HG03039 (cell line): ENCODE results near the gene ITGB7.

Experiments used
- ATAC-seq: cut with Tn5 transposase; IDR thresholded peaks from one replicate; pipeline ENCODE4 v1.9.1; 2021; ENCODE audit warnings: mild to moderate bottlenecking, moderate library complexity; ENCODE audit not compliant: unreplicated experiment

The ITGB7 gene

DNA sequence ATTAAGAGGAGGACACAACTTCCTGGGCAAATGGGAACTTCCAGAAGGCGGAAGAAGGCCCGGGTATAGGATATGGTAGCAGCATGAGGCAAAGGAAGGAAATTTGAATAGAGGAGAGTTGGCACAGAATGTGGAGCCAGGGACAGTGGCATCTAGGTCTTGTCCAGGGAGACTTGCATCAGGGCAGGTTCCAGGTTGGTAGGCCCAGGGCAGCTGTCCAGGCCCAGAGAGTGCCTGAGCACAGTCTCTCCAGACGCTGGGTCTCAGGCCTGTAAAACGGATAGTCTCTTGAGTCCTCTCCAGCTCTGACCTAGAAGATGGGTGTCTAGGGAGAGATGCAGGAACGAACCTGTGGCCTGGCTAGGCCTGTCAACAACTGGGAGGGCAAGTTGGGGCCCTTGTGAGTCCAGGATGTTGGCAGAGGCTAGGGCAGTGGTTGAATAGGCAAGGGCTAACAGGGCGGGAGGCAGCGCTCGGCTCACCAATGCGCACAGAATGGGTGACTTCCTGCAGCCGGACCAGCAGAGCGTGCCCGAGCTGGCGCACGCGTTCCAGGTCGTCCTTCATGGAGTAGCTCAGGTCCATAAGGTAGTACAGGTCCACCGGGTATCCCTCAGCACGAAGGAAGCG, 9.9 kb downstream of the ITGB7 start:
- ATAC-seq: no peak

DNA sequence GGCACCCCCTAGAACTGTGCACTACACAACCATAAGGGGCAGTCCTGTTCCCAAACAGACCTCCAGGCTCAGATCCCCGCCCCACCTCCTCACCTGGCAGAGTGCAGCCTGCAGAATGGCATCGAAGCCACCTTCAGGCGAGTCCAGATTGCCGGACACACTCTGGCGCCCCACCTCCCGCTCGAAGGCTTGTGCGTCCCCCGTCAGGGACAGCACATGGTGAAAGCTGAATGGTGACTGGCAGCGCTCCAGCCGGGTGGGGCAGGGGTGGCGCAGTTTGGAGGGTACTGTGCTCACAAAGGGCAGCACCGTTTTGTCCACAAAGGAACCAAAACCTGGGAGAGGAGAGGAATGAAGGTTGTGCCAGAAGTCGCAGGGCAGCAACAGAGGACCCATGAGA, 10.6 kb downstream of the ITGB7 start:
- no peak for ATAC-seq

DNA sequence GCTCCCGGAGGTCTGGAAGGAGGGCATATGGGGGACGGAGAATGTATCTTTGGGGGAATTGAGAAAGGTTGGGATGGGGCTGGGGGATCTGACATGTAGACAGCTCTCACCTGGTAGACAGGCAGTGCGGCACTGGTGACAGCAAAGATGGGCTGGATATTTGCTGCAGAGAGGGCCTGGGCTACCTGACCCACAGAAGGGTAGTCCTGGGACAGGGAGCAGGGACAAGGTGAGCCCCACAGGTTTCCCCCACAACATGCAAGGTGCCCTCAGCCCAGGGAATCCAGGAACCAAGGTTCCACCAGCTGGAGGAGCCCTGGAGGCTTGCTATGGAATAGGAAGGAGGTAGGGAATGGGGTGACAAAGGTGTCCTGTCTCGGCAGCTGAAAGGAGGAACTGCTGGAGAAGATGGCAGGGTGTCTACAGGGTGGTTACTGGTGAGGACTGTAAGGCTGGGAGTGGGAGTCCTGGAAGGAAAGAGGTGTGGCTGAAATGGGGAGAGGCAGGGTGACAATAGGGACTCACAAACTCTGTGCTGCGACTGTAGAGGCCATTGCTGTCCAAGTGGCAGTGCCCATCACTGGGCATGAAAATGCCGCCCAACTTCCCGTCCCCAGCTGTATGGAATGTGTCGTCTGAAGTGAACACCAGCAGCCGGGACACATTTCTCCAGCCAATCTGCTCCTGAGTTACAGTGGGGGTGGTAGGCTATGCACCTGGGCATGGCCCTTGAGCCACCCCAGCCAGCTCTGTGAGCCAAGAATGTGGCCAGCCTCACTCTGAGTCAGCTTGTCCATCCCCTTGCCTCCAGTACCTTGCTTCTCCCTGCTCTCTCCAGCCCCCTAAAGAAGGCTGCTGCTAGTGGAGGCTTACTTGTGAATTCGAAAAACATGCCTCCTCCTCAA, 11.3 kb downstream of the ITGB7 start:
- no peak for ATAC-seq

DNA sequence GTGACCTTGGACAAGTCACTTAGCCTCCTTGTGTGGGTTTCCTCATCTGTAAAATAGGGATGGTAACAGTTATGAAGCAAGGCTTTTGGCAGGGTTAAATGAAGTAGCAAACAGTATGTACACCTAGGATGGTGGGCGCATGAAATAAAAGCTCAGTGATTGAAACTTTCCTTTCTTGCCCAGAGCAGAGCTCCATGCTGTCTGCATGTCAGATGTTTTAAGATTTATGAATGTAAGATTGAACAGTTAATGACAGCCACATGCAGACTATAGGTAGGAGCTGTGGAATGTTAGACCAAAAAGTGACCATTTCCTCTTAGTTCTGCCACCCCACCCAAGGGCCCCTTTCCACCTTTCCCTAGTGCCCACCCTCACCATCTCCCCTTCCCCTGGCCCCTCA, 12.1 kb downstream of the ITGB7 start:
- ATAC-seq: no peak

DNA sequence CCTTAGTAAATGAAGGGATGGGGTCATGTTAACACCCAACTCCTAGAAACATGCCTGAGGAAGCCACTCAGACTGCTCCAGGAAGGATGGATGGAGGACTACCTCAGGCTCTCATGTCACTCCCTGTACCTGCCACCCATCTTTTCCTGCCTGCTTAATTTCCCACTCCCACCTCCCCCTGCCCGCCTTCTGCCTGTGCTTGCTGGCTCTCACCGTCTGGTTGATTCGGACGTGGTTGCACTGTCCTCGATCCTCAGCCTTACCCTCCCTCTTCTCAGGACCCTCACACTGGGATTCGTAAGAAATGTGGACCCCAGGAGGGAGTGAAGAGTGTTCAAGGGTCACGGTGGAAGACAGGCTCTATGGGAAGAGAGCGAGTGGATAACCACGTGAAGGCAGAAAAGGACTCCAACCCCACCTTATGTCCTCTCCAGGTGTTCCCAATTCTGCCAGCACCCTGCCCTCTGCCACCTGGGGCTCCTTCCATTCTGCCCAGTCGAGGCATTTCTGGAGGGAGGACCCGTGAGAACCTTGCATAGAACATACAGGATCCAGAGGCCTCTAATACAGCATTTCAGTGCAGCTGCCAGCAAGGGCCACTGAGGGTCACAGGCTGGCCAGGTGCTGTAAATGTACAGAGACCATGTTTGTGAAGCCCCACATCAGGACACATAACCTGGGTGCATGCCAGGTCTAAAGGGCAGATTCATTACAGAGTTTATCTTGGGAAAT, 12.9 kb downstream of the ITGB7 start:
- ATAC-seq: no peak

DNA sequence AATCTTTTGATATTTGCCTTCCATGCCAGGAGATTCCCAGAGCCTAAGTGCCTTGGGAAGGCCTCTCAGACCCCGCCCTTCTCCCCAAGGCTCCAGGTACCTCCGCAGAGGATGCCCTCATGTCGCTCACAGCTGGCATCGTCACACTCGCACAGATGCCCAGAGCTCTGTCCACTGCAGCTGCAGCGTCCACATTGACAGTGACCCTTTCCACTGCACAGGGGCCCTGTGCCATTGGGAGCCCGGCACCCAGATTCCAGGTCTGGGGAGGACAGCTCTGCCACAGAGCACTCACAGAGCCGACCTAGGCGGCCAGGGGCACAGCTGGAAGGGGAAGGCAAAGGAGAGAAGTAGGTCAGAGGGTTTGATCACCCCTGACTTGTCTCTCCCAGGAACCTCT, 14.0 kb downstream of the ITGB7 start:
- no peak for ATAC-seq

DNA sequence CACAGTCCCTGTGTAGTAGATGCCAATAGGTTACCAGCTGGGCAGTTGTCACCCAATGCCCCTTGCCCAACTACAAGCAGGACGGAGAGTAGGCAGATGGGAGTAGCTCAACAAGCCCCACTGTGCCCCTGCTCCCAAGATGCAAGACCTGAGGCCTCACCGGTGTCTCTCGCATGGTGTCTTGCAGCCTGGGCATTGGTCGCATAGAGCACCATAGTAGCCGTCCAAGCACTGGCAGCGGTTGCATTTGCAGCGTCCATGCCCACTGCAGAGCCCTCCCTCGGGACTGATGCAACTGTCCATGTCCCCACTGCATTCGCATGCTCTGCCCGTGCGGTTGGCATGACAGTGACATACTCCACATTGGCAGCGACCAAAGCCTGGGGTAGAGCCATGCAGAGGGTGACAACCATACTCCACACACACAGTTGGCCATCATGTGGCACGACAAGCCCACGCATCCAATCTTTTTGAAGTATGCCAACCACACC, 14.5 kb downstream of the ITGB7 start:
- ATAC-seq: no peak

DNA sequence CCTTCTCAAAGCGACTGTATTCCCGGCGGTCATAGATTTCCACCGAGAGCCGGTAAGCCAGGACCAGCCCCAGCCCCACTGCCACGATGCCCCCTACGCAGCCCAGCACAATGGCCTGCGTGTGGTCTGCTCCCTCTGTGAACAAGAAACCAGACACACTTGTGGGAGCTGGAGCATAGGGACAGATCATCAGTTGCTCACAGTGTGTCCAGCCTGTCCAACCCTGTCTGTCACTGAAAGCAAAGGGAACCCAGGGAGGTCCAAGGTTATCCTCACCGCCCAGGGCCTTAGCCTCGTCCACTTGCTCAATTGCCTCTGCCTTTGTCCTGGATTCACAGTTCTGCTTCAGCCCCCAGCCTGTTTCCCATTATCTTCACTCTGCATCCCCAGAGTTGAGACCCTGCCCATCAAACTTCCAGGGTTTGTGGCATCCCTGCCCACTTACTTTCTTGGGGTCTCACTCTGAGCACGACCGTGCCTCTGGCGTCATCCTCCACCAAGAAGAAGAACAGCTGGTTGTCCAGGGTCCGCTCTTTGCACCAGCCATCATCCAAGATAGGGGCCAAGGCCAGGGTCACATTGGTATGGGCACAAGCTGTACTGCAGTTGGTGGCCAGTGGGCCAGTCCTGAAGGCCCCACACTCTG, 15.0 kb downstream of the ITGB7 start:
- ATAC-seq: no peak

DNA sequence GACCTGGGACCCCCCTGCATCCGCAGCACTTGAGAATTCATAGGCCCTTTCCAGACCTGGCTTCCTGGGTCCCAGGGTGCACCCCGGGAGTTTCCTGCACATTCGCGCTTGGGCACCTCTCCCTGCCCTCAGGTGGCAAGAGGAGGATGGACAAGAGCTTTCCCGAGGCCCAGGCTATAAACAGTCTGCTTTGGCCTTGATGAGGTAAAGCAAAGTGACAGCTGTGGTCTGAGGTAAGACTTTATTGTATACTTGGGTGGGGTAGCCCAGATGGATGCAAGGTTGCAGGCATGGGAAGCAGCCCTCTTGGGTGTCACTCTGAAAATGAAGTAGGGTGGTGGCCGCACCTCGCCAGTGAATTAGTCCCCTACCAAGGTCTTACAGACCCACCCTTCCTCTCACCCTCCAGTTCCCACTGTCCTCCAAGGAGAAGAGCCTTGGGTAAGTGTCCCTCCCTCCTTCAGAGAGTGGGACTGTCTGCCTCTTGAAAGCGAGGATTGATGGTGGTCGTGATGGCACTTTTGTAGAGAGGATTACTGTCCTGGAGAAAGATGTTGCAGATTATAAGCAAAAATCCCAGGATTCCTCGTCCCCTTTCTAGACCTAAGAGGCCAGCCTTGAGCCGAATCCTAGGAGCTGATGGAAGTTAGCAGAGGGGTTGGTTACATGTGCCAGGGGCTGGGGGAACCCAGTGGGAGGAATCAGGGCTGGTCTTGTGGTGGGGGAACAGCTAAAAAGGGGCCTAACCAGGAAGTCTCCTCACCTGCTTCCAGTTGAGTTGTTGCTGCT, 15.8 kb downstream of the ITGB7 start:
- no peak for ATAC-seq

DNA sequence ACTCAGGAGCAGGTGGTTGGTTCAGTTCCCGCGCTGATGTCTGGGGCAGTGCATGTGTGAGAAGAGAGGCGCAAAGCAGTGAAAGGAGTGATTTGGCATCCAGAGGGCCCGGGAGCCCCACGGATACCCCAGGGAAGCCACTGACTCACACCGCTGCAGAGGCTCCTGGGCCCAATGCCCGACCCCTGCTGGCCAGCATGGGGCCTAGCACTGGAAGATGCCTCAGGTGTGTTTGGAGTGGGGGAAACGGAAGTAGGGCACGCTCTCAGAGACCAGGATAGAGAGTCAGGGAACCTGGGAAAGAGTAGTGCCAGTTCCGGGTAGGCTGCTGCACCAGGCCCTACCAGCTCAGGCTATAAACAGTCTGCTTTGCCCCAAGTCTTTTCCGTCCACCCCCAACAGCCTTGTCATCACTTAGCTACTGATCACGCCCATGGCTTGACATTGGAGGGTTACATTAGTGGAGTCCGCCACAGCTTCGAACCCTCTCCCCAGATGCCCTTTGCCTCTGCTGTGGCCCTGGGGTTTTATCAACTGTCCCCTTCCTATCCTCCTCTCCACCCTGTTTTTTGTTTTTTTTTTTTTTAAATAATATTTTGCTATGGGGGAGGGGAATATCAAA, 16.8 kb downstream of the ITGB7 start:
- ATAC-seq: no peak

DNA sequence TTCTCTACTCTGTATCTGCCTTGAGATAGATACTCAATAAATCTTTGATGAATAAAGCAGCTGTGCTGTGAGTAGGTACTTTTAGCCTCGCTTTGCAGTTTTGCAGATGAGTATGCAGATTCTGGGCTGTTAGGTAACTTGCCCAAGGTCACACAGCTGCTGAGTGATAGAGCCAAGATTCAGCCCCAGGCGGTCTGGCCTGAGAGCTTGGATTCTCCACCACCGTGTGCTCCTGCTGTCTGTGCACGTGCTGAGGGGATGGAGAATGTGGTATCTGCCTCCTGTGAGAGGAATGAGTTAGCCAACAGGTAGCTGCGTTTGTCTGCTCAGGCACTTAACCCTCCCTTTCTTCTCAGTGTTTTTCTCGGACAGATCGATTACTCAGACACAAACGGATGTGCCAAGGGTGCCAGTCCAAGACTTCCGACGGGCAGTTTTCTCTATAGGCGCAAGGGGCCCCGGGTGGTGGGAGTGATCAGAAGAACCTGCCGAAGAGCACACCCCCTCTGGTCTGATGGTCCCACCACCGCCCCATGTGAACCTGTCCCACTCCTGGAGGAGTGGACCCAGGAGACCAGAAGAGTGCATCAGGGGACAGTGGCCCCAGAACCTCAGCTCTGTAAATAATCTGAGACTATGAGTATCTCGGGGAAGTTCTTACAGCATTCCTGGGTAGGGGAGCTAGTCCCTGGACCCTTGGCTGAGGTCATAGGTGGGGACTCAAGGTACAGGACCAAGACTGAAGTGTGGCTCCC, 19.7 kb downstream of the ITGB7 start:
- no peak for ATAC-seq

DNA sequence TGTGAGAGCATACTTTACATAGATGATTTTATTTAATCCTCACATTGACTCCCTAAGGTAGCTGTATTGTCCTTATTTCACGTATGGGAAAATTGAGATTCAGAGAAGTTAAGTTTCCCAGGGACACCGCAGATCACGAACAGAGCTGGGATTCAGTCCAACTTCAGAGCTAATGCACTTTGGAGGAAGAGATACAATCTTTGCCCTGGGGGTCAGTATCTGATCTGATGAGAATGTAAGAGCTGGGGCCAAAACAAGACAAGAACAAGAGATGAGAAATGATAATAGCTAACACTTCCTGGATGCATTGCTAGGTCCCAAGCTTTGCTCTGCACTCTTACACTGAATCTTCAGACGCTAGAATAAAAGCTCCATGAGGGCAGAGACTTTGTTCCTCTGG, 20.3 kb downstream of the ITGB7 start:
- no peak for ATAC-seq

DNA sequence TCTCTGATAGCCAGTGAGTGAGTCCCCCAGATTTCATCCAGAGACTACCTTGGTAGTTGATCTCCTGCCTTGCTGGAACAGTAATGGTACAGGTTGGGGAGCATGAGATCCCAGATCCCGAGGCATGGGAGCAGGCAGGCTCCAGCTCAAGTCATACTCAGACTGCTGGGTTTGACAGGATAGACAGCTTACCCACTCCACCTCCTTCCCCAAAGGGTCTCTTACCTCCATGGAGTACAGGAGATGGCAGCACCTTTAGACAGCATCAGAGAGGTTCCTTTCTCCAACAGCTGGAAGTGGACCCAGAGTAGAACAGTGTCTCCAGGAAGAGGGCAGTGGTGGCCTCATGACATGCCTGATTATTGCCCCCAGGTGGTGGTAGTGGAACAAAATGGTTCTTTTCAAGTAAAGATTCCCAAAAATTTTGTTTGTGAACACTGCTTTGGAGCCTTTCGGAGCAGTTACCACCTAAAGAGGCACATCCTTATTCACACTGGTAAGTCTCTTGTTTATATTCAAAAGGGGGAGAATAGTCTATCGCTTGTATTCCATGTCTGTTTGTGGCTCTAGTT, 21.4 kb downstream of the ITGB7 start:
- no peak for ATAC-seq

DNA sequence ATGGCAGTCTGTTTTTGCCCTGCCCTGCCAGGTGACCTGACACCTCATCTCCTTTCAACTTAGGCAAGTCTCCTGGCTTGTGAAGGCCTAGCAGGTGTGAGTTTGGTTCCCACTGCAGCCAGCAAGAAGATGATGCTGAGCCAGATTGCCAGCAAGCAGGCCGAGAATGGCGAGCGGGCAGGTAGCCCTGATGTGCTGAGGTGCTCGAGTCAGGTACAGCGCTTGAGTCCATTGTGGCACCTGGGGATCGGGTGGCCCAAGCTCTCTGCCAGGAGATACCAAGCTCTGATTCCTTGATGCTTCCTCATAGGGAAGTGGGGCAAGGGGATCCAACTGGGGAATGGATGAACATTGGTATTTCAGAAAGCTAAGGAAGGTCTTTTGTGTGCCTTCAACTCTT, 22.2 kb downstream of the ITGB7 start:
- ATAC-seq: no peak

DNA sequence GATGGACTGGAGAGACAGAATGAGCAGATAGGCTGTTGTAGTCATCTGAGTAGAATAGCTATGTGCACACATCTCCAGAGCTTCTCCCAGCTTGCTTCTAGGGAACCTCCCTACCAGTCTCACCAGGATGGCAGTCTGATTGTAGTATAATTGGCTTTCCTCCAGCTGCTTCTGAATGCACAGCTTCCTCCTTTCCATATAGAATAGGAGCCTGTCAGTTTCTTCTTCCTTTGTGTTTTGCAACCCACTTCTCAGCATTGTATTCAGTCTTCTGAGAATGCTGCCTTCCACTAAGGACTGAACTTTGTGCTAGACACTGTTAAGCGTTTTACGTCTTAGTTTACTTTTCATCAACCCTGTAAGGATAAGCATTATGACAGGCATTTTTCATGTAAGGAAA, 24.1 kb downstream of the ITGB7 start:
- ATAC-seq: no peak

DNA sequence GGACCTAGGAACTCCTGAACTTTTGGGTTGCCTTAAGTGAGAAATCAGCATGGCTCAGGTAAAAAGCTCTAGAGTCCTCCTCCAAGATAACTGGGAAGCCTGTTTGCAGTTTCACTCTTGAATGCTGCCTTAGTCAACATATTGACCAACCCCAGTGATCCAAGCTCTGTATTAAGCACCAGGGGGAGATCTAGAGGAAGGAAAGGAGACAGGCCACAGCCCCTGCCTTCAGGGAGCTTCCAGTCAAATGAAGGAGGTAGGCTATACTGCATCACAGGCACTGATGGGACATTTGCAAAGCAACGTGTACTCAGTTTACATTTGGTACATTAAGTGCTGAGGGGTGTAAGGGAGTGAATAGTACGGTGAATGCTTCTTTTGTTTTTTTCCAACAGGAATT, 25.1 kb downstream of the ITGB7 start:
- ATAC-seq: no peak

DNA sequence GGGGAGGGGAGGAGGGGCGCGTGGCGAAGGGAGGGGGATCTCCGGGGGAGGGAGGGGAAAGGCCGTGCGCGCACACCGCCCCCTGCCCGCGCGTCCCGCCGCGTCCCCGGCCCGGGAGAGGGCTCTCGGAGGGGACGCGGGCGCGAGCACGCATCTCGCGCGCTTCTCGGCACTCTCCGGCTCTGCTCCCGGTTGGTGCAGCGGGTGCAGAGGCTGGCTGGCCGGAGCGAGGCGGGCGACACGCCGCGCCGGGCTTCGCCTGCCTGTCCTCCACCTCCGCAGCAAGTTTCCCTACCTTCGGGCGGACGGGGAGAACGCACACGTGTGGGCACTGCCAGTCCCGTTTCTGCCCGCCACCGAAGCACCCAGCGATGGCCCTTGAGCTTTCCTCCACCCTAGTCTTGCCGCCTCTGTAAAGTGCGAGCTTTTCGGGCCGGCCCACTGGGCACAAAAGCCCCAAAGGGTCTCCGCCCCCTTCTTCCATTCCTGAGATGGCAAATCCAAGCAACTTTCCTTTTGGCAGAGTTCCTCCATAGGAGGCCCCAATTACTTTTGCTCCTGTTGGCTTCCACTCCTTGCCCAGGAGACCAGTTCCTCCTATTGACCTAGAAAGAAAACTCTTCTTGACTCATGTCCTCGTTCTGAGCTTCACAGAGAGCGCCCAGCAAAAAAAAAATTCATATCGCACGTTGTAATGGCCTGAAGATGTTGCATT, 26.0 kb downstream of the ITGB7 start:
- peak; percentile 44 for ATAC-seq

DNA sequence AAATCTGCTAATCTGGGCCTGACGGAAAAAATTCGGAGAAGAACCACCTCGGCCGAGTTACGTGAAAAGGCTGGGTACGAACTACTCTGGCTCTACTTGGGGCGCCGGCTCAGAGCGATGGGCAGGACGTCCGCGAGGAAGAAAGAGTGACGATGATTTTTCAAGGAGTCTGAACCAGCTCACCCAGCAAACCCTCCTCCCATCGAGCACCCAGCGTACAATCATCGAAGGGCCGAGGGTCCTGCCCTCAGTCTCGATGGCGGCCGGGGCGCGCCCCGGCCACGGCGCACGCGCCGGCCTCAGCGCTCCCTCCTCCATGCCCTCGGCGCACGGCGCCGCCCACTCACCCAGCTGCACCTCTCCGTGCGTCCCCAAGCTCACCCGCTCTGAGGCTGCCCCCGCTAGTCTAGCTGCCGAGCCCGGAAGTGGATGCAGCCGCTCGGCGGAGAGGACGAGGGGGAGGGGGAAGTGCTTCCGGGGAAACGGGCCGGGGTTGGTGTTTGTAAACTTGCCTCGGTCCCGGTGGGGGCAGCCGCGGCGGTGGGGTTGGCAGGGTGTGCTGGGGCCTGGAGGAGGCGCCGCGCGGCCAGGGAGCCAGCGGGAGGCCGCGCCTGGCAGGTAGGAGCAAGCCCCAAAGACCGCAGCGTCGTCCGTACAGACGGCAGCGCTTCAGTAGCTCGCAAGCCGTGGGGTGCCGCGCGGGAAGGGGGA, 26.7 kb downstream of the ITGB7 start, which contains the start of the genes CSAD and ZNF740:
Gene CSAD, minus strand, starts transcription at position 706 of the 711 bp plus-strand sequence. CDS start 7,455 bp downstream, outside the sequence.
Gene ZNF740, plus strand, starts transcription at position 503 of the 711 bp plus-strand sequence. CDS start 1,262 bp downstream, outside the sequence.
- peak; percentile 88 for ATAC-seq
